Activated CD4-positive, alpha-beta T cell treated with anti-CD3 and anti-CD28 coated beads, Interleukin-2, amount 10 ng/mL, durations not matched to agents 24 days and 14 days (primary cell): ENCODE data around the gene BHMT2. TPM values are rescaled to one million over a fixed set of nuclear protein-coding genes. Genes with fewer than 3 reads are reported as not detected.

Experiments
- DNase-seq: peaks from one replicate; pipeline ENCODE4 v3.0.0; 2022
- H3K27ac Mint-ChIP-seq: one replicate; pipeline ENCODE4 v1.8.0; 2022; ENCODE audit warnings: mild to moderate bottlenecking, mixed read lengths
- H3K27me3 Mint-ChIP-seq: one replicate; pipeline ENCODE4 v1.8.0; 2022; ENCODE audit warnings: mixed read lengths
- H3K36me3 Mint-ChIP-seq: one replicate; pipeline ENCODE4 v1.8.0; 2022; ENCODE audit warnings: low read depth, mild to moderate bottlenecking, mixed read lengths
- H3K4me1 Mint-ChIP-seq: one replicate; pipeline ENCODE4 v1.8.0; 2021; ENCODE audit warnings: mixed read lengths
- H3K4me3 Mint-ChIP-seq: one replicate; pipeline ENCODE4 v1.8.0; 2022; ENCODE audit warnings: mild to moderate bottlenecking, moderate library complexity, mixed read lengths
- H3K9me3 Mint-ChIP-seq: one replicate; pipeline ENCODE4 v1.8.0; 2021; ENCODE audit warnings: mixed read lengths
- intact Hi-C: fragments of 100-400 bp; cut with micrococcal nuclease; formaldehyde crosslinking; loops from one replicate; pipeline ENCODE4 v1.15.1; 2023
- total RNA-seq: library from RNA; stranded (reverse); gene quantifications from 2 replicates; pipeline ENCODE4 v1.2.3, GENCODE V29; 2022

Gene BHMT2
- total RNA-seq, 1 donor from 2014 or later, result not detected

- intact Hi-C loops, result no loop called here
- H3K27me3 Mint-ChIP-seq, result peaks cover 22% of the 10 kb centered on the region
- peaks cover 3% of the 10 kb centered on the region for H3K4me1 Mint-ChIP-seq
- no peaks in the 10 kb centered on the region for H3K9me3 Mint-ChIP-seq
- H3K36me3 Mint-ChIP-seq, result no peaks in the 10 kb centered on the region
- DNase-seq, result no peak
- H3K4me3 Mint-ChIP-seq, result no peak overlapping the region
- no peak overlapping the region for H3K27ac Mint-ChIP-seq
These were observed 49.9 kb downstream of the BHMT2 start for GRCh38 chr5:79119486-79119885.

- H3K9me3 Mint-ChIP-seq, result no peaks in the 10 kb centered on the region
These were observed 50.7 kb downstream of the BHMT2 start for GRCh38 chr5:79120221-79120620.

GRCh38 chr5:79122973-79123372 lies 53.4 kb downstream of the BHMT2 start:
- no peaks in the 10 kb centered on the region for H3K9me3 Mint-ChIP-seq
- peaks cover 3% of the 10 kb centered on the region for H3K4me1 Mint-ChIP-seq
- H3K27ac Mint-ChIP-seq, result no peak overlapping the region
- no peaks in the 10 kb centered on the region for H3K36me3 Mint-ChIP-seq
- H3K4me3 Mint-ChIP-seq, result no peak overlapping the region
- no peak for DNase-seq
- intact Hi-C loops, result no loop called here
- H3K27me3 Mint-ChIP-seq, result peaks cover 12% of the 10 kb centered on the region

More at GRCh38 chr5:79120221-79120620, 50.7 kb downstream of the BHMT2 start:
- intact Hi-C loops, result no loop called here
- Mint-ChIP-seq H3K4me3 (no peak overlapping the region), H3K4me1 (peaks cover 3% of the 10 kb centered on the region), H3K27me3 (peaks cover 18% of the 10 kb centered on the region), H3K27ac (no peak overlapping the region), H3K36me3 (no peaks in the 10 kb centered on the region)
- no peak for DNase-seq

- H3K36me3 Mint-ChIP-seq, result no peaks in the 10 kb centered on the region
- no peak overlapping the region for H3K27ac Mint-ChIP-seq
- H3K4me1 Mint-ChIP-seq, result peaks cover 3% of the 10 kb centered on the region
- no peak overlapping the region for H3K4me3 Mint-ChIP-seq
- H3K27me3 Mint-ChIP-seq, result peaks cover 3% of the 10 kb centered on the region
- intact Hi-C loops, result no loop called here
- no peaks in the 10 kb centered on the region for H3K9me3 Mint-ChIP-seq
- DNase-seq, result no peak
These were observed 55.0 kb downstream of the BHMT2 start for GRCh38 chr5:79124607-79125006.

DNA sequence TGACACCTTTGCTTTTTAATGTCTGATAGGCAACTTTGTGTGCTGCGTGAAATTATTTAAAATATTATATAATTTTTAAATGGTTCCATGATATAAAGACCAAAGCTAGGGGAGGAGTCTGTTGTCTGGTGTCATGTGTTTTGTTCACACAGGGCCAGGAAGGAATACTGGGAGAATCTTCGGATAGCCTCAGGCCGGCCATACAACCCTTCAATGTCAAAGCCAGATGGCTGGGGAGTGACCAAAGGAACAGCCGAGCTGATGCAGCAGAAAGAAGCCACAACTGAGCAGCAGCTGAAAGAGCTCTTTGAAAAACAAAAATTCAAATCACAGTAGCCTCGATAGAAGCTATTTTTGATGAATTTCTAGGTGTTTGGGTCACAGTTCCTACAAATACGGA lies 61.2 kb downstream of the BHMT2 start:
- peaks cover 5% of the 10 kb centered on the region for H3K4me1 Mint-ChIP-seq
- H3K27ac Mint-ChIP-seq, result no peak overlapping the region
- H3K9me3 Mint-ChIP-seq, result no peaks in the 10 kb centered on the region
- intact Hi-C loops, result loop anchor here (5.0 kb wide), 1 partner anchor 243 kb away; no protein-coding TSS in a partner anchor
- no peak overlapping the region for H3K4me3 Mint-ChIP-seq
- H3K36me3 Mint-ChIP-seq, result no peaks in the 10 kb centered on the region
- peaks cover 3% of the 10 kb centered on the region for H3K27me3 Mint-ChIP-seq
- no peak for DNase-seq

DNA sequence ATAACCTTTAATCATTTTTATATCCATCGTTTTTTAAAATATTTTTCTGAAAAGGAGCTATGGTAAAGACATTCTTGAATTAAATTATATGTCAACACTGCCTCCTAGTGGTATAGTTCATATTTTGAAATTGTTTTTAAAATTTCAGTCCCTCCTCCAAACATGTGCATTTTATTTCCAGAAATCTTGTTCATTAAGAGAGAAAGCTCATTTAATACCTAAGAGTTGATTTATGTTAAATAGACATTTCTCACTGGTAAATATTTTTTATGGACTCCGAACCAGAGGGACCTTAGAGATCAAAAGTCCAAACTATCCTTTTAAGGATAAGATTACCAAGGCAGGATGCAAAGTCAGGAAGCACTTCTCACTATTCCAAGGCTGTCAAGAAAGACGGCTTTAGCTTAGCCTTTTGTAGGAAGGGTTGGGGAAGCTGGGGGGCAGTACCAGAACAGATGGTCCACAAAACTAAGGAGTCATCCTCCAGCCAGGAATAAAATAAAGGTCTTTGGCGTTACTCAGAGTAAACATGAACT lies 63.6 kb downstream of the BHMT2 start:
- peak overlapping the region; percentile 43 for H3K27ac Mint-ChIP-seq
- no peaks in the 10 kb centered on the region for H3K36me3 Mint-ChIP-seq
- no peak for DNase-seq
- peak overlapping the region; percentile 56 for H3K4me3 Mint-ChIP-seq
- H3K4me1 Mint-ChIP-seq, result peaks cover 5% of the 10 kb centered on the region
- H3K9me3 Mint-ChIP-seq, result no peaks in the 10 kb centered on the region
- peaks cover 1% of the 10 kb centered on the region for H3K27me3 Mint-ChIP-seq
- intact Hi-C loops, result loop anchor here (1.0 to 5.0 kb wide), 7 partner anchors 104 to 950 kb away; partner anchors contain the start of gene JMY

DNA sequence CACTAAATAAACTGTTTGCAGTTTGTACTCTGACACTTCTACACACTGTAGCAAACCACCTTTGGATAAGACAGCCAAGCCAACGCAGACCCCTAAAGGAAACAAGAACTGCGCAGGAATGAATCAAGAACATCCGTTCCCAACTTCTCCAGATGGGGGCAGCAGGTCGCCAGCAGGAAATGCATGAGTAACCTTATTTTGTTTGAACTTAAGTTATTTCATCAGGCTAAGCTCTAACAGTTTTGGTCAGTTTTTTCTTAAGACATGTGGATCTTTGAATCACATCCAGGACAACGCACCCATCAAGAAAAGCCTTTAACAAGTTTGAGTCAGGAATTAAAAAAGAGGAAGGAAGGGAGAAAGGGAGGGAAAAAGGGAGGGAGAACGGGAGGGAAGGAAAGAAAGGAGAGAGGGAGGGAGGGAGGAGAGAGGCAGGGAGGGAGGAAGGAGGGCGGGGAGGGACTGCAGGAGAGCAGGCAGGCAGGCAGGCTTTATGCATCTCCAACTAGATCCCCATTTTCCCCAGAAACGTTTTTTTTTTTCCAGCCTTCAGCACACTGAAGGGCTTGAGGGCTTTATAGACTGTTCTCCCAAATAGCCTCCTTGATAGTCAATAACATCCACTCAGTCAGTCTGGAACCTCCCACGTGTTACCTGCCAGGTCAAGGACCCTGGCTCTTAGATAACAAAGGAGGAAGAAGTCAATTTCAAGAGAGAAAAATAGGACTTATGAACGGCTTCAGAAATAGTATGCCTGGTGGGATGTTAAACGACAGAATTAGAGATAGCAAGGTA lies 64.3 kb downstream of the BHMT2 start:
- peaks cover 5% of the 10 kb centered on the region for H3K4me1 Mint-ChIP-seq
- H3K27ac Mint-ChIP-seq, result peak overlapping the region; percentile 69
- intact Hi-C loops, result loop anchor here (1.0 to 5.0 kb wide), 7 partner anchors 103 to 949 kb away; partner anchors contain the start of gene JMY
- no peaks in the 10 kb centered on the region for H3K36me3 Mint-ChIP-seq
- peaks cover 1% of the 10 kb centered on the region for H3K27me3 Mint-ChIP-seq
- no peaks in the 10 kb centered on the region for H3K9me3 Mint-ChIP-seq
- peak overlapping the region; percentile 41 for H3K4me3 Mint-ChIP-seq
- peak; percentile 88 for DNase-seq

DNA sequence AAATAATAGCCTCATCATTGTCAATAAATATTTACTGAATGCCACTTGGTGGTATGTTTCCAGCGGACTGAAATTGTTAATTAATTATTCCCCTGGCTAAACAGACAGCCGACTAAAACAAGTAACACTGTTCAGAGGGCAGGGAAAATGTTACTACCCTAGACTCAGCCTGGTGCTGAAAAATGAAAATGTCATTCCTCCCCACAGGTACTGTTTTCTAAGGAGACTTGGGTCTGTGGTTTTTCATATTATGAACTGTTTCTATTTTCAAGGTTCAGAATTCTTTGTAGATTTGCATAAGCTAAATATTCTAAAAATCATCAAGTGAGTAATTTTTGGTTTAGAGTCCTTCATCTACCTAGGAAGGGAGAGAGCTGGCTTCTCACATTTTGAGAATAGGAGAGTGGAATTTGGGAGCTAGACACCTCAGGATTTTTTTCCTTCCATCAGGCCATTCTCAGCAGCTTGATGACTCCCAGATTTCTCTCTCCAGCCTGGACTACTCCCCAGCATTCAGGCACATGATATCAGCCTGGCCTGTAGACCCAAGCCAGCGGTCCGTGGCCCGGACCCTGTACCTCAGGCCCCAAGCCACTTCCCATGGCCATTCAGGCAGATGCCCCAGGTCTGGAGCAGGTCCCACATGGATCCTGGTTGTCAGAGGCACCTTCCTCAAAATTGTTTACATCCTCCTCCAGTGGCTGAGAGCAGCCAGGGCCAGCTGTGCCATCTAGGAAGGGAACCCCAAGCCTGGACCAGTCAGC lies 66.4 kb downstream of the BHMT2 start:
- Mint-ChIP-seq H3K36me3 (no peaks in the 10 kb centered on the region), H3K4me3 (no peak overlapping the region), H3K9me3 (no peaks in the 10 kb centered on the region), H3K4me1 (peaks cover 5% of the 10 kb centered on the region), H3K27ac (no peak overlapping the region), H3K27me3 (peaks cover 3% of the 10 kb centered on the region)
- intact Hi-C loops, result no loop called here
- no peak for DNase-seq

GRCh38 chr5:79136618-79137017 lies 67.1 kb downstream of the BHMT2 start:
- no peak overlapping the region for H3K27ac Mint-ChIP-seq
- no peak for DNase-seq
- no peaks in the 10 kb centered on the region for H3K36me3 Mint-ChIP-seq
- H3K4me1 Mint-ChIP-seq, result peaks cover 5% of the 10 kb centered on the region
- peaks cover 1% of the 10 kb centered on the region for H3K27me3 Mint-ChIP-seq
- no peaks in the 10 kb centered on the region for H3K9me3 Mint-ChIP-seq
- H3K4me3 Mint-ChIP-seq, result no peak overlapping the region
- intact Hi-C loops, result no loop called here

Other genes with a start within 250 kb of the BHMT2 start
- gene ARSB, start 84.5 kb upstream of the BHMT2 start, total RNA-seq, result 11.5 and 12.4 TPM in 2 replicates
- gene DMGDH, start 93 bp upstream of the BHMT2 start, total RNA-seq, result not detected in 2 replicates
- gene BHMT, start 42.0 kb downstream of the BHMT2 start, total RNA-seq, result not detected in 2 replicates
- 4.5 and 5.6 TPM in 2 replicates for gene JMY, start 166.4 kb downstream of the BHMT2 start, total RNA-seq